SK-MEL-5 (cell line): Measurements from ENCODE around the gene LMX1B. TPM values are rescaled to one million over a fixed set of nuclear protein-coding genes. Genes with fewer than 3 reads are reported as not detected.

ENCODE experiments used
- DNase-seq: peaks from one replicate; pipeline ENCODE4 v3.0.0-alpha.2; 2016; ENCODE audit warnings: low read depth, low spot score
- in situ Hi-C: cut with HindIII; loops from 2 replicates; pipeline ENCODE4 v1.10.0; 2016; ENCODE audit warnings: low sequenced_read_pairs, high pct_unique_total_duplicates, low pct_unique_long_range_greater_than_20kb
- total RNA-seq: library from RNA; depleted of rRNA; stranded (reverse); fragments of >200 nt; shearing (Covaris generic); gene quantifications from 2 replicates; pipeline ENCODE4 v1.2.3, GENCODE V29; 2014

The LMX1B gene
- total RNA-seq, 1 experiment from 2014 or later: 2.7 TPM

- no peak for DNase-seq
- in situ Hi-C loops: no loop called here
Measured at GRCh38 chr9:126664900-126665643, 51.3 kb downstream of the LMX1B start.

GRCh38 chr9:126665644-126666035 is 51.9 kb downstream of the LMX1B start:
- no peak for DNase-seq
- in situ Hi-C loops: no loop called here

- in situ Hi-C loops: no loop called here
- DNase-seq: no peak
Measured at GRCh38 chr9:126666155-126666803, 52.6 kb downstream of the LMX1B start.

GRCh38 chr9:126667190-126668055 is 53.7 kb downstream of the LMX1B start:
- in situ Hi-C loops: no loop called here
- no peak for DNase-seq

DNA sequence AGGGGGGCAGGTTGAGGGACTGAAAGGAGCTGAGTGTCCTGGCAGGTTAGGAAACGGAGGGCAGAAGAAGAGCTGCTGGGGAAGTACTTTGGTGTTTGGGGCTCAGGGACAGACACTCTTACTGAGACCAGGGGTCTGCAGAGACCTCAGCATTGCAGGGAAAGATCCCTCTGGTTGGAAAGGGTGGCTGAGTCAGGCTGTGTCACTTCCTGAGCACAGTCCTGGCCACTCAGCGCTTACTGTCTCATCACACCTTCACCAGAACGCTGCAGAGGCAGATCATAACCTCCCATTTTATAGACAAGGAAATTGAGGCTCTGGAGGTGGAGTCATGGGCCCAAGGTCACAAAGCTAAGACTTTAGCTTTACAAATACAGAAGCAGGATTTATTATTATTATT is 54.3 kb downstream of the LMX1B start:
- no peak for DNase-seq
- in situ Hi-C loops: no loop called here

DNA sequence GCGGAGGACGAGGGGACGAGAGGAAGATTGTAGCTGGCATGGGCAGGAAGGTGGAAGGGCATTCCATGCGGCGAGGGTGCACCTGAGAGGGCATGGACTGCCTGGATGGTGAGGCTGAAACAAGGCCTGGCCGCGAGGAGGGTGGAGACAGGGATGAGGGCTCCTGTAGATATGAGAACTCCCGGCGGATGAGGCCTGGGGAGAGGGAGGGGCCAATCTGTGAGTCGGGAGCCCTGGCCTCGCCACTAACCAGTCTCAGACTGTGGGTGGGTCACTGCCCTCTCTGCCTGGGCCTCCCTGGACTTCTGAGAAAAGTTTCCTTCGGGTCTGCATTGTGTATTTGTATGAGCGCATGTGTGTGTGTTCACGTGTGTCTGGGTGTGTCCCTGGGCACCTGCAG is 55.4 kb downstream of the LMX1B start:
- DNase-seq: no peak
- in situ Hi-C loops: no loop called here

DNA sequence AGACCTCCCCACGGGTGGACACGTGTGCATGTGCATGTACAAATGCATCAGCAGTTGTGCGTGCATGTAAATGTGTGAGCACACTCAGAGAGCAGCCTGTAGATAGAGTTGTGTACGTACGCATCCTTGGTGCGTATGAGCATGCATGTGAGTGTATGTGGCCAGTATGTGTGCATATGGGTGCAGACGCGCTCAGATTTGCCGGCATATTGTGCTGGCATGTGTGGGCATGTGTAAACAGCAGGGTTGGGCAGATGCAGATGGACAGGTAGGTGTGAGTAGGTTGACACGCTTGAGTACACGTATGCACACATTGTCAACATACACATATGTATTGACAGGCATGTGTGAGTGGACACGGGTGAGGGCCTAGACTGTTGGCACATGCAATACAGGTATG is 56.5 kb downstream of the LMX1B start:
- in situ Hi-C loops: no loop called here
- DNase-seq: no peak

DNA sequence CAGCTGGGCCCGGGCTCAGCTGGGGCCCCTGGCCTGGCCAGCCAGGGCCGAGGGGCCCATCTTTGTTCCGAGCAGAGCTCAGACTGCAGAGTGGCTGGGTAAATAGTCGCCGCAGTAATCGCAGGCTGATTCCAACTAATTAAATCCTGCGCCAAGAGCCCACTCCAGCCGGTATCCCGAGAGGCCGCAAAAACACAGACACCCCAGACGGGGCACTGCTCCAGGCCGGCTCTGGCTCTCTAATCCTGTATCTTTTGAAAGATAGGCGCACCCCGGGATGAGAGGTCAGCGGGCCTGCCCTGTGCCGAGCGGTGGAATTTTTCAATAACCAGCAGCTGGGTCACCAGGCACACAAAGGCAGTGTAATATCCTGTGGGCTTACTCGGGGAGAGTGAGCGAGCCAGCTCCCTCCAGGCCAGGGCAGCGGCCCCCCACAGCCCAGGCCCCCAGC is 57.7 kb downstream of the LMX1B start:
- in situ Hi-C loops: no loop called here
- DNase-seq: no peak

DNA sequence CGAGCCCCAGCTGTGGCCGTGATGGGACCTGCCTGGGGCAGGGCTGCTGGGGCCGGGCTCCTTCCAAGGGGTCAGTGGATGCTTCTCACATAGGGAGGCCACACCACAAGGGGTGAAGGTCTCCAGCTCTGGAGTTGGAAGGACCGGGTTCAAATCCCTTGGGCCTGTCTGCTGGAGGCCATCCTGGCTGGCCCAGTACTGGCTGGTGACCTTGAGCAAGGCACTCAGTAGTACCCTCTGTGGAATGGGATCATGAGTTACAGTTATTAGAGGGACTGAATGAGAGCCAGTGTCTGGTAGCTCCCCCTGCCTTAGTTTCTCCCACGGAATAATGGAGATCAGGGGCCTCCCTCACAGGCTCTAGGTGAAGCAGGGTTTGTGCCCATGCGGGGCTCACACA is 58.3 kb downstream of the LMX1B start:
- in situ Hi-C loops: no loop called here
- DNase-seq: no peak

DNA sequence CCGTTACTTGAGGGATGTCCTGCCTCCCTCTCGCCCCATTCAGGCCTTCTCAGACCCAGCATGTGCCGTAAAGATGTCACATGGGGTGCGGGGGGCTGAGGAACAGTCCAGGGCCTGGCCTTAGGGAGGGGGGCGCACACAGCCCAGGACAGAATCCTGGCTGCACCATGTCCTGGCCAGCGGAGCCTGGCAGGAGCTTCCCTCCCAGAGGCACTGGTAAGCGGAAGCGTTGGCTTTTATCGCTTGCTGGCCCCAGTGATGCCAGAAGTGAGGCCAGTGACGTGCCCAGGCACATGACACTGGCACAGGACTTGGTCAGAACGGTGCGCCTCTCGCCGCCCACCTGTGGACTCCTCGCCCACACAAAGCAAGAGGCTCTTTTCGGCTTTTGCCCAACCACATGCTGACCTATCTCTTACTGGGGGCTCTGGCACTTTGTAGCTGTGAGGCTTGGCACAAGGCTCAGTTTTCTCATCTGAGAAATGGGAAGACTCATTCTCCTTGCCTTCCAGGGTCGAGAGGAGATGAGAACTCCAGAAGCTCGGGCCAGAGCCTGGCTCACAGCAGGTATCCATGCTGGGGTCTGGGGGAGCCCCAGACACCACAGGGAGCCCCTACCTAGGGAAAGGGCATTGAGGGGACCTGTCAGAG is 59.0 kb downstream of the LMX1B start:
- in situ Hi-C loops: no loop called here
- no peak for DNase-seq

GRCh38 chr9:126673689-126674364 is 60.1 kb downstream of the LMX1B start:
- in situ Hi-C loops: no loop called here
- DNase-seq: no peak

DNA sequence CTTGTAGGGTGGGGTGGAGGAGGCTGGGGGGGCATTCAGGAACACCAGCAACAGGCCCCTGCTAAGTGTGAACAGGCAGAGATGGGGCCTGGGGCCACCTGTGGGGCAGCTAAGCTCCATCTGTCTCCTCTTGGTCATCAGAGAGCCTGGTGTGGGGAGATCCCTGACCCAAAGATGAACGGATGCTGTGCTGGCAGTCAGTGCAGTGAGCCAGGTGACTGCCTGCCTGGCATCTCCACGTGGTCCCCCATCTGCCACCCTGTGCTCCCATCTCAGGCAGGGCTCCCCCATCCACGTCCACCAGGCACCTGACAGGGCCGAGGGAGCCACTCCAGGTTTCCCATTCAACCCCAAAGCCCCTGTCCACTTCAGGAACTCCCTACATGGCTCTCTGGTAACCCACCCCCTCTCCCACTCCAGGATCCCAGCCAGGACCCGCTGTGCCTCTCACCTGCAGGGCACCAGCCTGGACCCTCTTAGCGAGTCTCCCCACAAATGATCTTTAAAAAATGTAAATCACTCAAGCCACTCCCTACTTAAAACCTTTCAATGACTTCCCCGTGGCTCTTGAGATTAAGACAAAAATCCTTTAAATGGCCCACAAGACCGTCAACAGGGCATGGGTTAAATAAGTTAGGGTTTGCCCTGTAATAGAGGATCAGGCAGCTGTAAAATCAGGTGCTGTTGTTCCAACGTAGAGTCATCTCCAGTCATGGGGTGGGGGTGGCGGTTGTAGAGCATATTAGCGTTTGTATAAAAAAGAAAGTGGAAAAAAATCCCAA is 60.8 kb downstream of the LMX1B start:
- DNase-seq: no peak
- in situ Hi-C loops: no loop called here

GRCh38 chr9:126675147-126675467 is 61.4 kb downstream of the LMX1B start:
- in situ Hi-C loops: no loop called here
- no peak for DNase-seq

GRCh38 chr9:126676102-126676684 is 62.5 kb downstream of the LMX1B start:
- in situ Hi-C loops: no loop called here
- DNase-seq: no peak

DNA sequence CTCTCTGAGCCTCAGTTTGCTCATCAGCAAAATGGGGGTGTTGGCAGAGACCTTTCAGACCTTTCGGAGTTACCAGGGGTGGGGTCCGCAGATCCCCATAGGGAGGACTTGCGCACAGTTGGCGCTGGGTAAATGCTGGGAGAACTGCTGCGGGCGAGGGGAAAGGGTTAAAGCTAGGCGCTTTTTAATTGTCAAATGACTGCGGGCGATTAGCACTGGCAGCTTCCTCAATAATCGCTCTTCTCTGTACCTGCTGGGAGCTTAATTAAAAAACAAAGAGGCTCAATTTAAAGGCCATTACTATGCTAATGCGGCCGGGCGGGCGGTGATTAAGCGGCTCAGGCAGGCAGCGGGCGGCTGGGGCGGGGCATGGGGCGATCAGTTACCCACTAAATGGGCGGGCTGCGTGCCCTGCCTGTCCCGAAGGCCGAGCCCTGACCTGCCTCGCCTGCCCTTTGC is 63.0 kb downstream of the LMX1B start:
- in situ Hi-C loops: no loop called here
- DNase-seq: no peak

DNA sequence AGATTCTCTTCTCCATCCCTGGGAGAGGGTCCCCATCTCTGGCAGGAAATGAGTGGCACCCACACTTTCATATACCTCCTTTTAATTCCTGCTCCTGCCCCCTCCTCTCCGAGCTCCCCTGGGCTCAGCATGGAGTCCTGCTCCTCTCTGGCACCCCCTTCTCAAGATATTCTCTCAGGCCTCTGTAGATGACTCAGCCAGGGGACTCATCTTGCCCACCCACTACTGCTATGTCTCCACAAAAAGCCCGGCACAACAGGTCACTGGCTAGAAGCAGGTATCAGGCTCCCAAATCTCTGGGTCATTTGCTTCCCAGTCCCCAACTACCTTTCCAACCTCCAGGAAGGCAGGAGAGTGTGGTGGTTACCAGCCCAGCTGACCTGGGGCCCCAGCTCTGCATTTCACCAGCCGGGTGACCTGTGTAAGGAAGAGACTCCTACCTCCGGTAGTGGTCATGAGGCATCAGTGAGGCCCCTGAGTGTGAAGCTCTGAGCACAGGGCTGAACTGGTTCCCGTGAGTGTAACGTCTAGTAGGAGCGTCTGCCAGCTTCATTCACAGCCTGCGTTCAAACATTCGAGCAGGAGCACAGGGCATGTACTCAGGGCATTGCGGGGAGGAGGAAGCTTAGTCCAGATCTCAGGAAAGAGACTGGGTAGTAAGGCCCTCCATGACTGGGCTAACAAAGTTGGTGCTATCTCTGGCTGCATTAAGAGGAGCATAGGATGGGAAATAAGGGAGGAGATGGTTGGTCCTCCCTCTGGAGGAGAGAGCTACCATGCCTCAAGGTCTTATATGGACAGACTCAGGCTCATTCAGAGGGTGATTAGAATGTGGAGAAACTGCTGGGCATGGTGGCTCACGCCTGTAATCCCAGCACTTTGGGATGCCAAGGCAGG is 63.7 kb downstream of the LMX1B start:
- DNase-seq: no peak
- in situ Hi-C loops: no loop called here
